Sigmoid colon (tissue), 3 donors: Measurements from ENCODE around the gene NRG4.

Source experiments
- POLR2A ChIP-seq, 2 donors: fragments of 450-650 bp; IDR thresholded peaks; one replicate each; pipeline ENCODE4 v1.6.1; 2016; ENCODE audit warnings: antibody characterized with exemption in 2 of 2, mild to moderate bottlenecking in 2 of 2, moderate library complexity in 2 of 2
- TF ChIP-seq, protein P1 (sequence below), 4 experiments: fragments of 450-650 bp in 3 of 4; fragments of 200-600 bp in 1 of 4; IDR thresholded peaks; one replicate each; pipeline ENCODE4 v1.5.1; 2016 to 2019; ENCODE audit warnings: antibody characterized with exemption in 4 of 4, mild to moderate bottlenecking in 3 of 4, moderate library complexity in 2 of 4

DNA sequence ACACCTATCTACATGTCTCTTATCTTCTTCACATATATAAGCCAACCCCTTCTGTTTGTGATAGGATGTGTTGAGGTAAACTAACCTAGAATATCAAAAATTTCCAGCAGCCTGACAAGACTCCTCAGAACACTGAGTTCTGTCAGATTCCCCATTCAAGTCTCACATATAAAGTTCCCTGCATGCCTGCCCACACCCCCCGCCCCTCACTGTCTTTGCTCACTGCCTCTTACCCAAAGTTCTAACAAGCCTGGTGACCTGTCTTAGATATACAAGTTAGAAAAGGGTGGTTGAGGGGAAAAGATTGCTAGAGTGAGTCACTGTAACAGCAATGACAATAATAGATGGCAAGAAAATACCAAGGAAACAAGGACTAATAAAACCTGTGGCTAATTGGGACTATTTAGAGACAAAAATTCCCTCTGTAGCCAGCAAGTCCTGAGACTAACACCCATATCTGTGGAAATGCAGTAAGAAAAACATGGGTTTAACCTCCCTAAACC lies 68.5 kb downstream of the NRG4 start:
- no peak for TF ChIP-seq POLR2A (IDR thresholded peaks at IDR 0.05)
- TF ChIP-seq, protein P1, sequence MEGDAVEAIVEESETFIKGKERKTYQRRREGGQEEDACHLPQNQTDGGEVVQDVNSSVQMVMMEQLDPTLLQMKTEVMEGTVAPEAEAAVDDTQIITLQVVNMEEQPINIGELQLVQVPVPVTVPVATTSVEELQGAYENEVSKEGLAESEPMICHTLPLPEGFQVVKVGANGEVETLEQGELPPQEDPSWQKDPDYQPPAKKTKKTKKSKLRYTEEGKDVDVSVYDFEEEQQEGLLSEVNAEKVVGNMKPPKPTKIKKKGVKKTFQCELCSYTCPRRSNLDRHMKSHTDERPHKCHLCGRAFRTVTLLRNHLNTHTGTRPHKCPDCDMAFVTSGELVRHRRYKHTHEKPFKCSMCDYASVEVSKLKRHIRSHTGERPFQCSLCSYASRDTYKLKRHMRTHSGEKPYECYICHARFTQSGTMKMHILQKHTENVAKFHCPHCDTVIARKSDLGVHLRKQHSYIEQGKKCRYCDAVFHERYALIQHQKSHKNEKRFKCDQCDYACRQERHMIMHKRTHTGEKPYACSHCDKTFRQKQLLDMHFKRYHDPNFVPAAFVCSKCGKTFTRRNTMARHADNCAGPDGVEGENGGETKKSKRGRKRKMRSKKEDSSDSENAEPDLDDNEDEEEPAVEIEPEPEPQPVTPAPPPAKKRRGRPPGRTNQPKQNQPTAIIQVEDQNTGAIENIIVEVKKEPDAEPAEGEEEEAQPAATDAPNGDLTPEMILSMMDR (IDR thresholded peaks at IDR 0.05) = no peak
